ENCODE data around the gene CLNS1A.
"Not testable (repeated sequence)": the region's sequence is repeated elsewhere in the genome, so short reads cannot be mapped to it uniquely, and the experiment has no call there.

The CLNS1A gene

DNA sequence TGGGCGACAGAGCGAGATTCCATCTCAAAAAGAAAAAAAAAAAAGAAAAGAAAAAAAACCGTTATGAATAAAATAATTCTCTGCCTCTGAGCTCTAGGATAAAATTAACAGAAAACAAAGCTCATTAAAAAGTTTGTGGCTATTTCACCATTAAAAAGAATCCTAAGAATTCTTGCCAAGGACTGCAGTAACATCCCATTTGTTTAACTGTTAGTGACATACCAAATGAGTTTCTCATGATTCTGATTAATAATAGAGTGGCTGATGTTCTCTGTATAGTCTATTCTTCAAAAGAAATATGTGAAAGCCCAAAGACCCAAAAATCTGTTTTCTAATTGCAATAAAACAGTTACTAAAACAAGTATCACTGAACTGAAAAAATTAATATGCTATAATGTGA lies 19.7 kb downstream of the CLNS1A start:
- DNase-seq, result no peak

DNA sequence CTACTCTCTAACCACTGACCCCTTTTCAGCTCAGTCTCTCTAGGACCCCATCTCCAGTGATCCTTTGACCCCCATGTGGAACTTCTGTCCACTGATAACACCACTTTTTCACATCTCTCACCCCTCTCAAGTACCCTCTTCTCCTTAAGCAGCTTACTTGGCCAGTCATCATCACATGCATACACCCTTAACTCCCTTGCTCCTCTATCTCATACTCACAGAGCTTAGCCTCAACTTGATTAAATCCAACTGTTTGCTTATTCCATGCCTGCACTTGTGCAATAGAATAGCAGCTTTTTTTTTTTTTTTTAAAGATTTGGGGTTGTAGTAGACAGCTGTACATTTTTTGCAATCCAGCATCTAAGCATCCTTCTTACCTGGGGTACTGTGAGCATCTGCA lies 25.7 kb downstream of the CLNS1A start:
- DNase-seq, result no peak

DNA sequence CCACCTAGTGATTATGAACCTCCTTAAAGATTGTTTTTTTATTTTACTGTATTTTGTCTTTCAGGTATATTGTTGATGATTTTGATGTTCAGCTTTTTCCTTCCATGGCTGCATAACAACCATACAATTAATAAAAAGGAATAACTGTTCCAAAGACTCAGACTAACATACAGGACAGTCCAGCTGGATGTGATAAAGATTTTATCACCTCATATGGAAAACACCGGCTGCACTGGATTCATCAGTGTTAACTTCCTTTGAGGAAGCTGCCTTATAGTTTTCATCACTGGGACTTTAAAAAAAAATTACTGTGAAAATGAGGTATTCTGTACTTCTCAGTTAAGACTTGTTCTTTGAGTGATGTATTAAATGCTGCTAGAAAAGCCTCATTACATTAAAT lies 28.4 kb downstream of the CLNS1A start:
- no peak for DNase-seq

DNA sequence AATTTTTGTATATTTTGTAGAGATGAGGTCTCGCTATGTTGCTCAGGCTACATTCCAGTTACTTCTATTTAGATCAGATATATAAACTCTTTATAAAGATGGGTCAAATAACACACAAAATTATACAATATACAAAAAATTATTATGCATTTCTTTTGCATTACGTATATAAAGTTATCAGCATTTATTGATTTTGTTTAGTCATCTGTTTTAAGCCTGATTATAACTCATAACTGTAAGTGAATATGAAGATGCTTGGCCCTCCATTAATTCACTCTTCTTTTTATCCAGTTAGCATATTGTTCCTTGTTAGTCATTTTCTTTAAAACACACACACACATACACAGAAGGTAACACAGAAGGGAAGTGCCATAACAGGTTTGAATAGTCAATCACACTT lies 33.3 kb downstream of the CLNS1A start:
- DNase-seq, result no peak

DNA sequence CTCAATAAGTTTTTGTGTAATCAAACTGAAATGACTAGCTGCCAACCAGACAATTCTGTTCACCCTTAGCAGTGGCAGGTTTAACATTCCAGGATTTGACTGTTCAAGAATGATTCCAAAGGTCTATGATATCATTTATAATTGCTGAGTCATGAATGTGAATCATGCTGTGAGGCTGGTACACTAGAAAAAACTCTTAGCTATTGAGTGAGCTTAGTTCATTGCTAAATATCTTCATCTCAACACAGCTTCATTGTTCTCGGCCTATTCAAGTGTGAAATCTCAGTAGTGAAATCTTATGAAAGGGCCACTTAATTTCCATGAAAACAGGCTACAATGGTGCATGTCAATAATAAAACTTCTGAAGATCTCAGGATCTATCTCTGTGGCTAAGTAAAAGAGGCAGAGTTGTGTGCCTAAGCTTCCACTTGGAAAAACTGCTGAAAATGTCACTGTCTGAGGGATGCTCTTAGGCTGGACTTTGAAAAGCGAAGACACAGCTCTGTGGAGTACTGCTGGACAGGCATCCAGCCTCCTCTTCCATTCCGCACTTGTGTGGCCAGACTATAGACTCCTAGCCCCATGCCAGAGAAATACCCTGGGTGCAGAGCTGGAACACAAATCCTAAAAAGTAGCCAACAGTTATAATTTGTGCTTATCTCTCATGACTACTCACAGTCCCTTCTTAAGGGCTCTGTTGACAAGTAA lies 35.1 kb downstream of the CLNS1A start:
- no peak for DNase-seq

DNA sequence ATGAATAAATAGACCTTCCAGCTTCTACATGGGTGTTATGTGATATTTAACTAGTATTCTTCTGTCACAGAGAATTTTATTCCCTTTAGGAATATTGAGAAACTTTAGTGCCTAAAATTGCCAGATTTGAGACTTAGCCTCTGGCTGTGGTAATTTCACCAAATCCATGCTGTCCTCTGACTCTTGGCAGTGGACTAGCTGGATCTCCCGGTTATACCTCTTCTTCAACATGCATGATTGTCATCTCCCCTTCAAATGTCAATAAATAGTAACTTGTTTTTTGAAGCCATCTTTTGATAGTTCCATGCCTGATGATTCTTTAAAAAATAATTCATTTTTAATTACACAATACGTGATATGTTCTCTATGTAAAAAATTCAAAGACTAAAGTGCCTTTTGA lies 39.4 kb downstream of the CLNS1A start:
- no peak for DNase-seq

DNA sequence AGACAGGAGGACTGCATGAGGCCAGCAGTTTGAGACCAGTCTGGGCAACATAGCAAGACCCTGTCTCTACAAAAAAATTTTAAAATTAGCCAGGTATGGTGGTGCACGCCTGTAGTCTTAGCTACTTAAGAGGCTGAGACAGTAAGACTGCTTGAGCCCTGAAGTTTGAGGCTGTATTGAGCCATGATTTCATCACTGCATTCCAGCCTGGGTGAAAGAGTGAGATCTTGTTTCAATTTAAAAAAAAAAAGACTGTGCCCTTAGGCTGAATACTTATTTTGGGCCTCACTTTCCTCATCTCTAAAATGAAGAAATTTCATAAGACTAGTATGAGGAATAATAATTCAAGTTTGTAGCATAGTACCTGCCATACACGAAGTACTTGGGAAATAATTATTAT lies 41.0 kb downstream of the CLNS1A start:
- DNase-seq, result no peak

DNA sequence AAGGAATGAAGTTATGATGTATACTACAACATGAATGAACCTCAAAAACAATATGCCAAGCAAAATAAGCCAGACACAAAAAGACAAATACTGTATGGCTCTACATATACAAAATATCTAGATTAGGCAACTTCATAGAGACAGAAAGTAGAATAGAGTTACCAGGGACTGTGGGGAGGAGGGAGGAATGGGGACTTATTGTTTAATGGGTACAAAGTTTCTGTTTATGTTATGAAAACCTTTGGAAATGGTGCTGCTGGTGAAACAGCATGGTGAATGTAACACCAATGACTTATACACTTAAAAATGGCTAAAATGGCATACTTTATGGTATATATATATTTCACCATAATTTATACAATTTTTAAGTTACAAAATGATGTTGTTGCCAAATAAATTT lies 43.7 kb downstream of the CLNS1A start:
- DNase-seq, result no peak

DNA sequence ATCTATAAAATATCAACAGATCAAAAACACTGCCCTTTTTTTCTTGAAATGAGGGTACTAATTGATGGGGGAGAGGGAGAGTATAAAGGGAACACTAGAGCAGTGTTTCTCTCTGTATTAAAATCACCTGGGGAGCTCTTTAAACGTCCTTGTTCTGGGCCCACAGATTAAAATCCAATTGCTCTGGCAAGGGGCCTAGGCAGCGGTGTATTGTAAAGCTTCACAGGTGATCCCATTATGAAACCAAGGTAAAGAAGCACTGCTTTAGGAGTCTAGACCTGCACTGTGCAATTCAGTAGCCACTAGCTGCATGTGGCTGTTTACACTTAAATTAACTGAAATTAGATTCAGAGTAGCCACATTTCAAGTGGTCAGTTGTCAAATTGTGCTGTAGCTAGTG lies 44.9 kb downstream of the CLNS1A start:
- DNase-seq, result no peak

DNA sequence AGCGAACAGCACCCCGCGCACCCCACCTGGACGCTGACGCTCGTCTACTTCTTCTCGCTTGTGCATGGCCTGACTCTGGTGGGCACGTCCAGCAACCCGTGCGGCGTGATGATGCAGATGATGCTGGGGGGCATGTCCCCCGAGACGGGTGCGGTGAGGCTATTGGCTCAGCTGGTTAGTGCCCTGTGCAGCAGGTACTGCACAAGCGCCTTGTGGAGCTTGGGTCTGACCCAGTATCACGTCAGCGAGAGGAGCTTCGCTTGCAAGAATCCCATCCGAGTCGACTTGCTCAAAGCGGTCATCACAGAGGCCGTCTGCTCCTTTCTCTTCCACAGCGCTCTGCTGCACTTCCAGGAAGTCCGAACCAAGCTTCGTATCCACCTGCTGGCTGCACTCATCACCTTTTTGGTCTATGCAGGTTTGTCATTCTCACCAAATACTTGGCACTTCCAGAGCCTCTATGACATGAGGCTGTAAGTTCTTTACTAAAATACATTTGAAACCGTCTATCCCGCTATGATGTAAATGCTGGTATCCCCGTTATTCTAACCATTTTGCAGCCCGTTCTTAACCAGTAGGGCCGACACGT lies 47.3 kb downstream of the CLNS1A start:
- DNase-seq, result peak; percentile 15

DNA sequence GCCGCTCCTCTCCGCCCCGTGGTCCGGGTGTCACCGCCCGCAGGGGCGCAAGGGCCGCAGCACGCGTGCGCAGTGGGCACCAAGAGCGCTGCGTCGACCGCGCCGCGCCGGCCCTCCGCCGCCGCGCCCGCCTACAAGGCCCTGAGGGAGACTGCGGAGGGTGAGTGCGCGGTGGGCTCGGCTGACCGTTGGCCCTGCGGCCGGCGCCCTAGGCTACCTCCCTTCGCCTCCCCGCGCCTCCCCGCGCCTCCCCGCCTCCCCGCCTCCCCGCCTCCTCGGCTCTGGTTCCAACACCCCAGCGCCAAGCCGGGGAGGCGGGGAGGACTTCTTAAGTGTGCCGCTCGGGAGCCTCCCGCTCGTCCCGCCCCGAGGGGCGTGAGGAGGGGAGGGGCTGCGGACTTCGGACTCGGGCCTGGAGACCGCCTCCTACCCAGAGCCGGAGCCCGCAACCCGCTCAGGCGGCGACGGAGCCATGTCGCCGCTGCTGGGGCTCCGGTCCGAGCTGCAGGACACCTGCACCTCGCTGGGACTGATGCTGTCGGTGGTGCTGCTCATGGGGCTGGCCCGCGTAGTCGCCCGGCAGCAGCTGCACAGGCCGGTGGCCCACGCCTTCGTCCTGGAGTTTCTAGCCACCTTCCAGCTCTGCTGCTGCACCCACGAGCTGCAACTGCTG lies 47.9 kb downstream of the CLNS1A start, which contains the start of gene AQP11:
TSS of gene AQP11 (plus strand) at position 433 of the 673 bp plus-strand sequence. CDS start at position 473, 40 bp downstream.
- DNase-seq, result peak; percentile 80

DNA sequence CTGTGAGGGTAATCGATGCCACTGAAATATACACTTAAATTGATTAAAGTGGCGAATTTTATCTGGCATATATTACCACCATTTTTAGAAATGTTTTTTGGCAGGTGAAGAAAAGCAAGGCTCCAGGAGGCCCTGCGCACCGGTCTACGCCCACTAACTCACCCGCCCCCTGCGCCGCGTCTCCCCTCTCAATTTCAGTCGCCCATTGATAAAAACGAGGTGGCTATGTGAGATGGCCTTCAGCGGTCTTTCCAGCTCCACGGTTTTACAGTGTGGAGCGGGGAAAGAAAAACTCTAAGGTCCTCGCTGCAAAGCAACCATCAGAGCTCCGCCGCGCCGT lies 48.4 kb downstream of the CLNS1A start:
- DNase-seq, result no peak

DNA sequence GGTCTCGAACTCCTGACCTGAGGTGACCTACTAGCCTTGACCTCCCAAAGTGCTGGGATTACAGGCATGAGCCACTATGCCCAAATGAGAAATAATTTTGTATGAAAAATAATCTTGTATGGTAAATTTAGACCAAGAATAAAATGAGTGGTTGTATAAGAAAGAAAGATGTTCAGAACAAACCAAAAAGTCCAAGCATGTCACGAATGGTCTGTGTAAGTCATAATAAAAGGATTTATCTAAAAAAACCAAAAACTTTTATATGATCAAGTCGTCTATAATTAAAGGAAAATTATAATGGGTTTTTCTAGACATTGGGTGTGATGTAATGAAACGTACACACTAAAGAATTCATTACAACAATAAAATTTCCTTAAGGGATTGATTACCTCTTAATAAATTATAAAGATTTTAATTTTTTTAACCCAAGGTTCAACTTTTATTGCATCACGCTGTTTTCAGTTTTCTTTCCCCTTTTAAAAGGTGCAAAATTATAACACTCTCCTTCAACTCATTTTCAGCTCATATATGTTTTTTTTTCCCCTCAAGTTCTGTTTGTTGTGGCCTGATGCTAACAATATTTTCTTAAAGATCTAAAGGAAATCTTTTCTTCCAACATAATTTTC lies 56.8 kb downstream of the CLNS1A start:
- DNase-seq, result no peak

DNA sequence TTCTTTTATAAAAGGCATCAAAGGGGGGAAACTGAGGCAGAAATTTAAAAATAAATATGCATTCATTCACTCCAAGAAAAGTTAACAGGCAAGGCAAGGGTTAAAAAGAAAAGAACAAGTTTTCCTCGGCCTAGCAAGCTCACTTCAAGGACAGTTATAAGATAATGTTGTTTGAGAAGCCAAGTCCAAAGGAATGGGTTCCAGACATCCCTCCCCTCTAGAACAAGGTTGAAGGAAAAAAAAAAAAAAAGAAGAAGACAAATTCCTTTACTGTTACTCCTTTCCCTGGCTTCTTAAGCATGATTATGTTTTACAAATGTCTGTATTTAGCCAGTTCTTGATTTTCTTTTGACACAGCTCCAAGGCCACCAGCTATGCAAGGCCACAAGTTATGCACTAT lies 62.2 kb downstream of the CLNS1A start:
- not testable (repeated sequence) for DNase-seq

DNA sequence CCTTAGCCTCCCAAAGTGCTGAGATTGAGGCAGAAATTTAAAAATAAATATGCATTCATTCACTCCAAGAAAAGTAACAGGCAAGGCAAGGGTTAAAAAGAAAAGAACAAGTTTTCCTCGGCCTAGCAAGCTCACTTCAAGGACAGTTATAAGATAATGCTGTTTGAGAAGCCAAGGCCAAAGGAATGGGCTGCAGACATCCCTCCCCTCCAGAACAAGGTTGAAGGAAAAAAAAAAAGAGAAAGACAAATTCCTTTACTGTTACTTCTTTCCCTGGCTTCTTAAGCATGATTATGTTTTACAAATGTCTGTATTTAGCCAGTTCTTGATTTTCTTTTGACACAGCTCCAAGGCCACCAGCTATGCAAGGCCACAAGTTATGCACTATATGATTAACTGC lies 66.7 kb downstream of the CLNS1A start:
- DNase-seq, result not testable (repeated sequence)

DNA sequence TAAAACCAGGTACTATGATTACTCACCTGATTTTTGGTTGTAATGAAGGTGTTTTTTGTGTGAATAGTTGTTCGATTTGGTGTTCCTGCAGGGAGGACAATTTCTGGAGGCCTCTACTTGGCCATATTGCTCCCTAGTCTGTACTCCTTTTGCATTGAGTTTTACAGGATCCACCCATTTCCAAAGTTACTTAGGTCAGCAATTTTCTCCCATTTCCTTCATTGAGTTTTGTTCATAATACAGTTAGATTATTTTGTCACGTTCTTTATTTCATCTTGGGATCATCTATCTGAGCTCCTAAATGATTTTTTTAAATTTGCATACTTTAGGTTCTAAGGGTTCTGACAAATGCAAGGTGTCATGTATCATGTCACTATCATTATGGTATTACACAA lies 67.9 kb downstream of the CLNS1A start:
- no peak for DNase-seq

DNA sequence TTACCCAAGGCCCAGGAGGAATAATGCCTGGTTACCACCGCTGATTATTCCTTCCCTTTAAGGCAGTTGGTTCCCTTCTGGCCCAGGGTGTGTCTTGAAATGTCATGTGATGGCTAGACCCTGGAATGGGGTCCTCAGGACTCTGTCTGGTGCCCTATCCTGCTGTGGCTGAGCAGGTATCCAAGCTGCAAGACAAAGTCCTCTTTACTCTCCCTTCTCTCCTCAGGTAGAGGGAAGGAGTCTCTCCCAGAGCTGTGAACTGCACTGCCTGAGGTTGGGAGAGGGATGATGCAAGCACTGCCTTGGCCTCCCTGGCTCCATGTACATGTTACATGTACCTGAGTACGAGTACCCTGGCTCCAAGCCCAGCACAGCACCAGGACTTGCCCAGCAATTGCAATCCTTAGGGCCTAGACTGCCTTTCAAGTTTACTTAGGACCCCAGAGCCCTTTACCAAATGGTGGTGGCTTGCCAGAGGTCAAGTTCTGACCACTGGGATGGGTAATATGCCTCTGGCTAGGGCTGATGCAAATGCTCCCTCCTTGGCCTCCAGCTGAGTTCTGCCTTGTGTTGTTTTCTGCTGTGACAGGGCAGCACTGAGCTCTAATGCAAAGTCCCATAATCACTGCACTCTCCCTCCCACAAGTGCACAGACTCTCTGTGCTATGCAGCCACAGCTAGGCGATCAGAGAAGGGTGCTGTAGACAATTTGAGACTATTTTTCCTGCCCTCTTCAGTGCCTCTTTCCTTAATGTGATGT lies 68.5 kb downstream of the CLNS1A start:
- no peak for DNase-seq

DNA sequence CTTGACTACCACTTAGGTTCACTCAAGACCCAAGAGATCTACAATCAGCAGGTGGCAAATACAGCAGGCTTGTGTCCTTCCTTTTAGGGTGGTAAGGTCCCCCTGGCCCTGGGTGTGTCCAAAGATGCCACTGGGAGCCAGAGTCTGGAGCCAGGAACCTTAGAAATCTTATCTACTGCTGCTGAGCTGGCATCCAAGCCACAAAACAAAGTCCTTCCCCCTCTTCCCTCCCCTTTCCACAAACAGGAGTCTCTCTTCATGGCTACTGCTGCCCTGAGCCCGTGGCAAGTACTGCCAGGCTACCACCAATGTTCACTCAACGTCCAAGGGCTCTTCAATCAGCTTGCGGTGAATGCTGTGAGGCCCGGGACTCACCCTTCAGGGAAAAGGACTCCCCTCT lies 69.3 kb downstream of the CLNS1A start:
- no peak for DNase-seq

Measured in activated CD4-positive, alpha-beta T cell treated with anti-CD3 and anti-CD28 coated beads, Interleukin-10, Interleukin-2, amounts not matched to agents 100 ng/mL and 50 ng/mL, durations not matched to agents 16 hours and 8 hours (primary cell).